Memory B cell (primary cell): Measurements from ENCODE around the gene OR2G6.
"Not testable (repeated sequence)": the region's sequence is repeated elsewhere in the genome, so short reads cannot be mapped to it uniquely, and the experiment has no call there.

Source experiments
- ATAC-seq: fragments of 150-1000 bp; cut with Tn5 transposase; 2 replicates; pipeline ENCODE4 v1.10.0; 2021; ENCODE audit warnings: low read depth, mild to moderate bottlenecking, moderate library complexity
- DNase-seq, 2 donors: peaks; one replicate each; pipeline ENCODE4 v3.0.0; 2022; ENCODE audit warnings: low spot score in 2 of 2
- H3K27ac Mint-ChIP-seq: one replicate; pipeline ENCODE4 v1.8.0; 2022; ENCODE audit warnings: mild to moderate bottlenecking, moderate library complexity, mixed read lengths
- H3K27me3 Mint-ChIP-seq: one replicate; pipeline ENCODE4 v1.8.0; 2022; ENCODE audit warnings: mixed read lengths
- H3K36me3 Mint-ChIP-seq: one replicate; pipeline ENCODE4 v1.8.0; 2022; ENCODE audit warnings: mild to moderate bottlenecking, mixed read lengths
- H3K4me1 Mint-ChIP-seq: one replicate; pipeline ENCODE4 v1.8.0; 2022; ENCODE audit warnings: mixed read lengths
- H3K4me3 Mint-ChIP-seq: one replicate; pipeline ENCODE4 v1.8.0; 2022; ENCODE audit warnings: mild to moderate bottlenecking, moderate library complexity, mixed read lengths
- H3K9me3 Mint-ChIP-seq: one replicate; pipeline ENCODE4 v1.8.0; 2022; ENCODE audit warnings: mixed read lengths

The OR2G6 gene

DNA sequence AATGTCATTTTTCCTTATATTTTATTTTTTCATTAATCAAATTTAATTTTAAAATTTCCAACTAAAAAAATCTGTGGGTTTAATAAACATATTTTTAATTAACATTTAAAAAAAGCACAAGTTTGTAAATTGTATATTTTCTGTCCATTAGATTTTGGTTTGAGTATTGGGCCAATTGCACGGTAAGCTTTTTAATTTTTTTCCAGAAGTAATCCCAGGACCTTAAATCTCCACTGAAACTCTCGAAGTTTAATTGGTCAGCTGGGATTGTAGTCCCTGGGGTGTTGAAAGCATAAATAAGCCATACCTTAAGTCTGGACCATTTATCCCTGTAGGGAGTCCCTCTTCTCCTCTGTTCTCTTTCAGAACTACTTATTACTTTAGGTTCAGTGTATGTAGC lies at the start of gene OR2G6:
OR2G6 (plus strand) TSS at position 301 of the 400 bp plus-strand sequence. CDS start 13,574 bp downstream, outside the sequence.
- not testable (repeated sequence) for H3K4me1 Mint-ChIP-seq, ATAC-seq, H3K4me3 Mint-ChIP-seq, H3K27me3 Mint-ChIP-seq, H3K36me3 Mint-ChIP-seq, H3K27ac Mint-ChIP-seq, DNase-seq, H3K9me3 Mint-ChIP-seq

DNA sequence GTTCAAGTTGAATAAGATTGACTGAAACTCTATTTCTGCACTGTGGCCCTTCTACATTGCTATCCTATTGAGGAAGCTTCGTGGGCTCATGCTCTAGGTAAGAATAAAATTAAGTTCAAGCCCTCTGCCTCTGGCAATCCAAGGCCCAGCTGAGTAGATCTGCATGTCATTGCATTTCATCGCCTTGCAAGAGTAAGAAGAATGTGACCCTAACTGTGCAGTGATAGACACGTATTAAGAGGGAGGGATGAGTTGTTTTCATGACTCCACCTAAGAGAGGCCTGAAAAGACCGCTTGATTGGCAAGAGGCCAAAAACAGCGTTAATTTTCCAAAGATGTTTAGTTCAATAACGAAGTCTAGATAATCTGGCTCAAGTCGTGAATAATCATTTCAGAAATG lies 48.8 kb upstream of the OR2G6 start:
- H3K9me3 Mint-ChIP-seq, DNase-seq, H3K4me3 Mint-ChIP-seq, H3K27me3 Mint-ChIP-seq, H3K4me1 Mint-ChIP-seq, ATAC-seq, H3K27ac Mint-ChIP-seq, H3K36me3 Mint-ChIP-seq: not testable (repeated sequence)

DNA sequence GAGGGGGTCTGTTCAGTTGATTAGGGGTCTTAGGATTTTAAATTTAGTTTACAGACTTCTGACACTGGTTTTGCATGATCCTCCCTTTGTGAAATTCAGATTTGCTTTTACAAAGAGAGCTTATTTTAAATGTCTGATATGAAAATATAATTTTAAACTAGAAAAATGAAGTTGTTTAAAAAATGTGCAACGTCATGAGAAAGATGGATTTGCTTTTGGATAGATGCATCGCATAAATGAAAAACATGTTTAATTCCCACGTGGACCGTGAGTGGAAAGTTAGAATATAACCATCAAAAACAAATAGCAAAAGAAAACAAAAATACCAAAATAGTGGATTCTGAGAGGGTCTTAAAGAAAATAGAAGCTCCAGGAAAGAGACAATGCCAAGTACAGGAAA lies 36.7 kb upstream of the OR2G6 start:
- peaks cover 5% of the 10 kb centered on the region for H3K4me1 Mint-ChIP-seq
- peaks cover 4% of the 10 kb centered on the region for H3K27me3 Mint-ChIP-seq
- no peak for ATAC-seq
- H3K4me3 Mint-ChIP-seq: no peak overlapping the region
- H3K36me3 Mint-ChIP-seq: peaks cover 5% of the 10 kb centered on the region
- DNase-seq: no peak
- no peak overlapping the region for H3K27ac Mint-ChIP-seq
- H3K9me3 Mint-ChIP-seq: peaks cover 1% of the 10 kb centered on the region

DNA sequence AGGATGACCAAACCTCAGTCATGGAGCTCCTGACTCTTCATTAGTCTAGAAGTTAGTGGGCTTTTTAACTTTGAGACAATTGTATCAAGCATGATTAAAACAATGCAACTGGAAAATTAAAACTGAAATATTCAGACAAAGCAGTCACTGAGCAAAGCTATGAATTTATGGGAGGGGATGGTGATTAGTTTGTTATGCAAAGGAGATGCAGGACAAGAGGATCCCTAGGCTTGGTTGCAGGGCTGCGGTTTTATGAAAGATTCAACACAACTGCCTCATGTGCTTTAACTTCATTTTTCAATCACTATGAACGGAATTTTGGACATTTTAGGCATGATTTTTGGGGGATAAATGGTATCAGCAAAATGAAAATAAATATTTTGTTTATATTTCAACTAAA lies 35.8 kb upstream of the OR2G6 start:
- not testable (repeated sequence) for H3K9me3 Mint-ChIP-seq, ATAC-seq, H3K4me3 Mint-ChIP-seq, H3K27me3 Mint-ChIP-seq, DNase-seq, H3K36me3 Mint-ChIP-seq, H3K4me1 Mint-ChIP-seq
- H3K27ac Mint-ChIP-seq: peak overlapping the region; percentile 4

DNA sequence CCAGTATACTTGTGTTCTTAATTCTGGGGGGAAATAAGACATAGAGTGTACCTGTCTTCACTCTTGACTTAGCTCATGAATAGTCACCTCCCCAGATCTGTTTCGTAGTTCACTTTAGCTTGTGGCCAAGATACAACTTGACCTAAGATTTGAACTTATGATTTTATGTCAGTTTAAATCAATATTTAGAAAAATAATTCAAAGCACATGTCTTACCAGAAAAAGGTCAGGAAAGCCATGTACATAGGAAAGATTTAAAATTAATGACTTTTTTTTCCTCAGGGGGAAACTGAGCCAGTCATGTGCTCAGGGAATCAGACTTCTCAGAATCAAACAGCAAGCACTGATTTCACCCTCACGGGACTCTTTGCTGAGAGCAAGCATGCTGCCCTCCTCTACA lies 34.8 kb upstream of the OR2G6 start, which contains the start of gene OR2T3:
OR2T3 (plus strand) TSS at position 301 of the 400 bp plus-strand sequence; CDS start at position 301, 0 bp downstream.
- H3K27ac Mint-ChIP-seq, H3K4me1 Mint-ChIP-seq, H3K9me3 Mint-ChIP-seq, DNase-seq, ATAC-seq, H3K36me3 Mint-ChIP-seq, H3K4me3 Mint-ChIP-seq, H3K27me3 Mint-ChIP-seq: not testable (repeated sequence)

DNA sequence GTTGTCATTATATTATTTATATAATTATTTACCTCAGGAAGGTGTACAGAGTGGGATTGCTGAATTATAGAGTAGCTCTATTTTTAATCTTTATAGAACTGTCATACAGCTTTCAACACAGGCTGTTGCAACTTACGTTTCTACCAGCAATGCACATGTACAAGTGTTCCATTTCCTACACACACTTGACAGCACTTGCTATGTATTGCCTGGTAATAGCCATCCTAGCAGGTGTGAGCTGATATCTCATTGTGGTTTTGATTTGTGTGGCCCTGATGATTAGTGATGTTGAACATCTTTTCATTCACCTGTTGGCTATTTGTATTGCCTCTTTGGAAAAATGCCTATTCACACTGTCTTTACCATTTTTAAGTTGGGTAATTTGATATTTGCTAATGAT lies 32.2 kb upstream of the OR2G6 start:
- not testable (repeated sequence) for H3K4me3 Mint-ChIP-seq, H3K4me1 Mint-ChIP-seq, H3K27ac Mint-ChIP-seq, ATAC-seq, DNase-seq, H3K36me3 Mint-ChIP-seq, H3K27me3 Mint-ChIP-seq, H3K9me3 Mint-ChIP-seq

DNA sequence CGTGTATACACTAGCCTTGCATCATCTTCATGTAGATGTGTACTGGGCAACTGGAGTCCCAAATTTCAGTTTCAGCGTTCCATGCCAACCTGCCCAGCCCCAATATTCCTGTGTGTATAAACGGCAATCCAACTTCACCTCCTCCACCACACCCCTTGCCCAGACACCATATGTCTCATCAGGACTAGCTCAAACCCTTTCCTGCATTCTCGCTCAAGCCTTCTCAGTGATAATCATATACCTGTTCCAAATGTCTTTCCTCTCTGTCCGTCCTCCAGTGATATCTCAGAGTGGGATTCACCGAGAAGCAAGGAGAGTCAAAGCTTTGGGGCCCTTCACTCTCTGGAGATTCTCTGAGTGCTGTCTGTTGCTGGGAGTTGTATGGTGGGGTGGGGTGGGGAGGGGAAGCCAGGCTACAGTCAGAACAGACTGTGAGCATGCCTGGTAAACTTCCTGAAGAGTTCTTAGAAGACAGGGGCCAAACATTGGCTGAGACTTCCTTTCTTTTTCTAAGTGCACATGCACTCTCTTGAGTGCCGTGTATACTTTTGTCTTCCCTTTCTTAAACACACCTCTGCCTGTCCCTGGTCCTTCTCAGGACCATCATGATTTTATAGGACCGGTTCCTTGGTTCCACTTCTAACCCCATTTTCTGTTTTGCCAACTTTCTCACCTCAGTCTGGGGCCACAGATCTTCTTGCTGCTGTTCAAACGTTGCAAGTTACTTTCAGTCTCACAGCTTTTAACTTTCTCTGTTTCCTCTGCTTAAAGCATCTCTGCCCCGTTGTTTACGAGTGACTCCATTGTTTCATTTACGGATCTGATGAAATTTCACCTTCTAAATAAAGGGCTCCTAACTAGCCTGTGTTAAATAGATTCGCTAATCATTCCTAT lies 25.9 kb upstream of the OR2G6 start:
- peak overlapping the region; percentile 57 for H3K4me3 Mint-ChIP-seq
- ATAC-seq, H3K4me1 Mint-ChIP-seq, DNase-seq, H3K36me3 Mint-ChIP-seq, H3K27me3 Mint-ChIP-seq, H3K27ac Mint-ChIP-seq, H3K9me3 Mint-ChIP-seq: not testable (repeated sequence)

DNA sequence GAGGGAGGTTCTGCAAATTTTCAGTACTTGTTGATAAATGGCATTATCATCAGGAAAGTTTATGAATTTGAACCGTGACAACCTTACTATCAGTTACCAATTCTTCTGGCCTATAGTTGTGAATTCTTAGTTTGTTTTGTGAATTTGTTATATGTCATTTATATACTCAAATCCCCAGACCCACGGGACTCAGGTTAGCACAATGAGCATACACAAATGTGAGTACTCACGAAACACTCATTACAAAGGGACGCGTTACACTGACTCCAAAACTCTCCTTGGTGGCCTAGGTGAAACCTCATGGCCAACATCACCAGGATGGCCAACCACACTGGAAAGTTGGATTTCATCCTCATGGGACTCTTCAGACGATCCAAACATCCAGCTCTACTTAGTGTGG lies 19.6 kb upstream of the OR2G6 start, which contains the start of gene OR2T5:
OR2T5 (plus strand) TSS at position 301 of the 400 bp plus-strand sequence; CDS start at position 301, 0 bp downstream.
- H3K36me3 Mint-ChIP-seq, H3K27me3 Mint-ChIP-seq, H3K9me3 Mint-ChIP-seq, H3K4me3 Mint-ChIP-seq, H3K27ac Mint-ChIP-seq, ATAC-seq, DNase-seq, H3K4me1 Mint-ChIP-seq: not testable (repeated sequence)

DNA sequence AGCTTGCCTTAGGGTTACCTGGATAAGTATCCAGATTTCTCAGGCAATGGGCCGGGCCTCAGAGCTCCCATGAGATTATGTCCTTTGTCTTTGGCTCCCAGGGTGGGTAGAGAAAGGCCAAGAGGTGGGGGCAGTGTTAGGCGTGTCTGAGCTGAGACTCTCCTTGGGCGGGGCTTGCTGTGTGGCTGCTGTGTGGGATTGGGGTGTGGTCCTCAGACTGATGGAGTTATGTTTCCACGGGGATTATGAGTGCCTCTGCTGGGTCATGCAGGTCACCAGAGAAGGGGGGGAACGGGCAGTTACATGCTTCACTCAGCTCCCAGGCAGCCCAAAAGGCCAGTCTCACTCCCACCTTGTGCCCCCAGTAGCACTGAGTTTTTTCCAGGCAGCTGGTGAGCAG lies 11.2 kb upstream of the OR2G6 start:
- not testable (repeated sequence) for ATAC-seq, H3K9me3 Mint-ChIP-seq, H3K27me3 Mint-ChIP-seq, DNase-seq, H3K27ac Mint-ChIP-seq, H3K4me1 Mint-ChIP-seq, H3K36me3 Mint-ChIP-seq, H3K4me3 Mint-ChIP-seq

DNA sequence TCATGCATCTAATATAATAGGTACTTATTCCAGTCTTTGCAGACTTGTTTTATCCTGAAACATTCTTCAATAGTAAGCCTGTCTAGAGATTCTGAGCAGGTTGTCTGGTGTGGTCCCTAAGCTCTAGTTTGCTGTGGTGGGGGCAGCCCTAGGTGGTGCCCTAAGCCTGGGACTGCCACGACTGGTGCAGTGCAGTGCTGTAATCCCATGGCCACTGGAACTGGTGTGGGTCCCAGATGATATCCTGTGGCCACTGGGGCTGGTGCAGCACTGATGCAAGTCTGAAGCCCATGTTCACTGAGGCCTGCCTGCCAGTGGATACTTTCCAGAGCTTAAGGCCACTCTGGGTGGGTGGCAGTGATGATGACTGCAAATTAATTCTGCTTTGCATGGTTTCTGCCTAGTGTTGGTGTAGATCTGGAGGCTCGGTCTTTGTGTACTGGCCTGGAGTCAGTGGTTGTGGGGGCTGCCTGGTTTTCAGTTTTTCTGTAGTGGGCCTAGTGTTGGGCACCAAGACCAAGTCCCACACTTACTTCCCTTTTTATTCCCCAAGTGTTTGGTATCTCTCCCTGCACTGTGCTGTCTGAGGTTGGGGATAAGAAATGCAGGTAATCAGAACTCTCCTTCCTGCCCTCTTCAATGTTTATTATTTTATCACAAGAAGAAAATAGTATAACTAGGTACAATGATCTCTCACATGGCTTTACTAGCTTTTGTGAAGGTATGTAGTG lies 7.4 kb upstream of the OR2G6 start:
- not testable (repeated sequence) for H3K27ac Mint-ChIP-seq, H3K36me3 Mint-ChIP-seq

DNA sequence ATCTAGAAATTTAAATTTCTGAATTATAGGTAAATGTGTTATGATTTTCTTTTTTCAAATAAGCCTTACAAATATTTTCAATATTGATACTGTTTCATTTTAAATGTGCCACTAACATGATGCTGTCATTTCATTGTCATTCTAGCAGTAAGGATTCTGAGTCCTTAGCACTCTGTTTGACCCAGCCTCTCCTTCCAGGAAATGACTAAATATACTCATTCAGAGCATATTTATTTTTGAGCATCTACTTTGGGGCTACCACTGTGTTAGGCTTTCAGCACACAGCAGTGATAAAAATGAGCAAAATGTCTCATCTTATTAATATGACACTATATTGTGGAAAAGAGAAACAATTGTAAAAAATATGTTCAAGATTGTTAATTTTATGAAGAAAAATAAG lies 2.3 kb downstream of the OR2G6 start:
- not testable (repeated sequence) for DNase-seq, H3K4me3 Mint-ChIP-seq, H3K36me3 Mint-ChIP-seq, H3K27me3 Mint-ChIP-seq, H3K9me3 Mint-ChIP-seq, ATAC-seq, H3K27ac Mint-ChIP-seq, H3K4me1 Mint-ChIP-seq

More for the DNA sequence above, 7.4 kb upstream of the OR2G6 start:
- not testable (repeated sequence) for ATAC-seq, DNase-seq, H3K27me3 Mint-ChIP-seq, H3K4me1 Mint-ChIP-seq, H3K4me3 Mint-ChIP-seq, H3K9me3 Mint-ChIP-seq

DNA sequence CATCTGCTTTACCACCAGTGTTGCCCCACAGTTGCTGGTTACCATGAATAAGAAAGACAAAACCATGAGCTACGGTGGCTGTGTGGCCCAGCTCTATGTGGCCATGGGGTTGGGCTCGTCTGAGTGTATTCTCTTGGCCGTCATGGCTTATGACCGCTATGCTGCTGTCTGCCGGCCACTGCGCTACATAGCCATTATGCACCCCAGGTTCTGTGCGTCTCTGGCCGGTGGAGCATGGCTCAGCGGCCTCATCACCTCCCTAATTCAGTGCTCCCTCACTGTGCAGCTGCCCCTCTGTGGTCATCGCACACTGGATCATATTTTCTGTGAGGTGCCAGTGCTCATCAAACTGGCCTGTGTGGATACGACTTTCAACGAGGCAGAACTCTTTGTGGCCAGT lies 14.0 kb downstream of the OR2G6 start:
- DNase-seq (no peak), ATAC-seq (no peak)
- no peak overlapping the region for H3K4me3 Mint-ChIP-seq
- peaks cover 7% of the 10 kb centered on the region for H3K36me3 Mint-ChIP-seq
- H3K4me1 Mint-ChIP-seq: no peaks in the 10 kb centered on the region
- no peaks in the 10 kb centered on the region for H3K9me3 Mint-ChIP-seq
- no peak overlapping the region for H3K27ac Mint-ChIP-seq
- peaks cover 4% of the 10 kb centered on the region for H3K27me3 Mint-ChIP-seq

DNA sequence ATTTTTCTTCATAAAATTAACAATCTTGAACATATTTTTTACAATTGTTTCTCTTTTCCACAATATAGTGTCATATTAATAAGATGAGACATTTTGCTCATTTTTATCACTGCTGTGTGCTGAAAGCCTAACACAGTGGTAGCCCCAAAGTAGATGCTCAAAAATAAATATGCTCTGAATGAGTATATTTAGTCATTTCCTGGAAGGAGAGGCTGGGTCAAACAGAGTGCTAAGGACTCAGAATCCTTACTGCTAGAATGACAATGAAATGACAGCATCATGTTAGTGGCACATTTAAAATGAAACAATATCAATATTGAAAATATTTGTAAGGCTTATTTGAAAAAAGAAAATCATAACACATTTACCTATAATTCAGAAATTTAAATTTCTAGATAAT lies 29.6 kb downstream of the OR2G6 start:
- H3K4me1 Mint-ChIP-seq, H3K27me3 Mint-ChIP-seq, H3K9me3 Mint-ChIP-seq, H3K36me3 Mint-ChIP-seq, ATAC-seq, DNase-seq, H3K4me3 Mint-ChIP-seq, H3K27ac Mint-ChIP-seq: not testable (repeated sequence)

DNA sequence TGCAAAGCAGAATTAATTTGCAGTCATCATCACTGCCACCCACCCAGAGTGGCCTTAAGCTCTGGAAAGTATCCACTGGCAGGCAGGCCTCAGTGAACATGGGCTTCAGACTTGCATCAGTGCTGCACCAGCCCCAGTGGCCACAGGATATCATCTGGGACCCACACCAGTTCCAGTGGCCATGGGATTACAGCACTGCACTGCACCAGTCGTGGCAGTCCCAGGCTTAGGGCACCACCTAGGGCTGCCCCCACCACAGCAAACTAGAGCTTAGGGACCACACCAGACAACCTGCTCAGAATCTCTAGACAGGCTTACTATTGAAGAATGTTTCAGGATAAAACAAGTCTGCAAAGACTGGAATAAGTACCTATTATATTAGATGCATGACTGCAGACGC lies 39.5 kb downstream of the OR2G6 start:
- H3K27me3 Mint-ChIP-seq, H3K27ac Mint-ChIP-seq, H3K4me1 Mint-ChIP-seq, H3K36me3 Mint-ChIP-seq, ATAC-seq, H3K4me3 Mint-ChIP-seq, DNase-seq, H3K9me3 Mint-ChIP-seq: not testable (repeated sequence)
